NCI-H146 treated with DMSO at 0.1 percent for 48 hours (cell line): ENCODE results near the gene TSKU.
"Not testable (repeated sequence)": the region's sequence is repeated elsewhere in the genome, so short reads cannot be mapped to it uniquely, and the experiment has no call there.

Experiments used
- DNase-seq: peaks from one replicate; lab custom pipeline; 2025; ENCODE audit not compliant: unreplicated experiment; lab: John Stamatoyannopoulos, UW

The TSKU gene

GRCh38 chr11:76823481-76824028 lies 40.4 kb downstream of the TSKU start:
- no peak for DNase-seq

- DNase-seq: no peak
Measured at GRCh38 chr11:76824083-76824939, 41.2 kb downstream of the TSKU start.

GRCh38 chr11:76824980-76825725 lies 42.0 kb downstream of the TSKU start:
- DNase-seq: no peak

GRCh38 chr11:76825726-76826396 lies 42.7 kb downstream of the TSKU start:
- no peak for DNase-seq

DNA sequence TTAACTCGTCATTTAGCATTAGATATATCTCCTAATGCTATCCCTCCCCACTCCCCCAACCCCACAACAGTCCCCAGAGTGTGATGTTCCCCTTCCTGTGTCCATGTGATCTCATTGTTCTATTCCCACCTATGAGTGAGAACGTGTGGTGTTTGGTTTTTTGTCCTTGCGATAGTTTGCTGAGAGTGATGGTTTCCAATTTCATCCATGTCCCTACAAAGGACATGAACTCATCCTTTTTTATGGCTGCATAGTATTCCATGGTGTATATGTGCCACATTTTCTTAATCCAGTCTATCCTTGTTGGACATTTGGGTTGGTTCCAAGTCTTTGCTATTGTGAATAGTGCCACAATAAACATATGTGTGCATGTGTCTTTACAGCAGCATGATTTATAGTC lies 43.4 kb downstream of the TSKU start:
- DNase-seq: not testable (repeated sequence)

GRCh38 chr11:76827005-76827404 lies 43.8 kb downstream of the TSKU start:
- DNase-seq: not testable (repeated sequence)

GRCh38 chr11:76830639-76831327 lies 47.6 kb downstream of the TSKU start:
- DNase-seq: no peak

GRCh38 chr11:76831686-76832310 lies 48.6 kb downstream of the TSKU start:
- no peak for DNase-seq

DNA sequence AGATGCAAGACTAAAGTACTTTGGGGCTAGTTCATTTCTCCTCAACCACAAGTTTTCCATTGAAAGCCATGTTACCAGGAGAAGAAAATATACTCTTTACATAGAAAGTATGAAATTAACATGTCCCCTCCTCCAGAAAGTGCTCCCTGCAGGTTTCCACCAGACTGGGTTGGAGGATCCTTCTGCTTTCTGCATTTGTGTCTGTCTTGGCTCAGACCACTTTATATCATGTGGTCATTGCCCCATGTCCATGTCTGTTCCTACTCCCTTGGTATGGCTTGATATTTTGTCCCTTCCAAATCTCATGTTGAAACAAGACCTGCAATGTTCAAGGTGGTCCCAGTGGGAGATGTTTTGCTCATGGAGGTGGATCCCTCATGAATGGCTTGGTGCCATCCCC lies 49.2 kb downstream of the TSKU start:
- DNase-seq: no peak

- no peak for DNase-seq
Measured at GRCh38 chr11:76834151-76834550, 51.0 kb downstream of the TSKU start.

GRCh38 chr11:76835036-76835435 lies 51.9 kb downstream of the TSKU start:
- no peak for DNase-seq

- DNase-seq: no peak
Measured at GRCh38 chr11:76835928-76836612, 52.9 kb downstream of the TSKU start.

GRCh38 chr11:76836613-76837291 lies 53.6 kb downstream of the TSKU start:
- DNase-seq: no peak

DNA sequence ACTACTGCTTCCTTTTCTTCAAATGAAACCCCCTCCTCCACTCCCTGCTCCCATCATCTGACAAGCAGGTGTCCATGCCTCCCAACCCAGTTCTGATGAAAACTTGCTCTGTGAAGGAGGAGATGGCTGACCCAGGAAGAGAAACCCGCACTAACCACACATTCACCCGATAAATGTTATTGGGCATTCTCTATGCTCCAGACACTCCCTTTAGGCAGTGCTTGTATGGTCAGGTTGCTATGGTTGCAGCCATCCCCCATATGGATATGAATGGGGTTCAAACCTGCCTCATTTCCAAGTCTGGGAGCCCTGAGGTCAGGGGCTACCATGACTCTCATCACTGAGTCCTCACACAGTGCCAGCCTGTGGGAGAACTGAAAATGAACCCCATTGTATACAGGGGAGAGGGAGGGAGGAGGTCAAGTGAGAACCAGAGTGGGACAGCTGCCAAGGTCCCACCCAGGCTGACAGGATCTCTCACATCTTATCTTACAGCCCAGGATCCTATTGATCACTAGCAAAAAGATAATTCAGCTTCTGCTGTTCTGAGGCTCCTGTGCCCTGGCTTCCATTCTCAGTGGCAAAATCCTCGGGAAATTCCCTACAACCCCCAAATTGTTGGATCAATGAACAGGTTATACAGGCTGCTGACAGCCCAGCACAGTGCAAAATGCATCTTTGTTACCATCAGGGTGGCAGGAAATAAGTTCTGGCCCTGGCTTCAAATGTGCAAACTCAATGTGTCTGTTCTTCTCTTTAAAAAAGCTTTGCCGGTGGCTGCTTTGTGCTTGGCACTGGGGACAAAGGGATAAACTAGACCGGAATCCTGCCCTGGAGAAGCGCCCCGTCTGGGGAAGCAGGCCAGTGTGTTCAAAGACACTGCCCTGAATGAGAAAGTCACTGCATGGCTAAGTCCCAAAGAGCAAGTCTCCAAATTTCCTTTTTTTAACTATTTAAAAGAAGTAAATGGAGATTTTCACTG lies 54.8 kb downstream of the TSKU start:
- no peak for DNase-seq

DNA sequence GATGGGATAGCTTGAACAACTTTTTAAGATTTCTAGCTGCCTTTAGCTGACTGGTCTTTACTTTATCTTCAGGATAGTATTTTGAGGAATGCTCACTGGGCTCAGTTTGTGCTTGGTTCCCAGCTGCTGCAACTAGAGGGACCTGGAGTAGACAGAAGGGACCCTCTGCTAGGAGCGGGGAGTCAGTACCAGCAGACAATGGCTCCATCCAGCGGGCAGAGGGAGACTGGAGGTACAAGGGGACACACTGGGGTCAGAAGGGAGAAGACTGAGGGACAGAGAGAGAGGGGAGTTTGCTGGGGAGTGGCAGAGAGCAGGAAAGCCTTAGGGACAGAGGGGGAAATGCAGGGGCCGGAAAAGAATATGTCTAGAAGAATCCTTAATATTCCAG lies 55.5 kb downstream of the TSKU start:
- DNase-seq: no peak

- DNase-seq: no peak
Measured at GRCh38 chr11:76839311-76839710, 56.2 kb downstream of the TSKU start.

GRCh38 chr11:76841923-76842452 lies 58.8 kb downstream of the TSKU start:
- DNase-seq: no peak

DNA sequence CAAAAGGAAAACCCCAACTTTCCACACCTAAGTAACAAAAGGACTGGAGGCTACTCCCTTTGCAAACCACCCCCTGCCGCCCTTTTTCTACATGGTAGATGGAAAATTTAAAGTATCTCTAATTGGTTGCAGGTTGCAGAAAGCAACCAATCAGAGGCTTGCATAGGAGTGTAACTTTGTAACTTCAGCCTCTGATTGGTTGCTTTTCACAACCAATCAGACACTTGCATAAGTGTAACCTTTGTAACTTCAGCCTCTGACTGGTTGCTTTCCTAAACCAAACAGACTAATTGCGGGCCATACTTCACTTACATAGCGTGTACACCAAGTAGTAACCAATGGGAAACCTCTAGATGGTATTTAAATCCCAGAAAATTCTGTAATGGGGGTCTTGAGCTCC lies 60.8 kb downstream of the TSKU start:
- DNase-seq: no peak
